Lower leg skin (tissue), 4 donors: ENCODE results near the gene GALNT11. TPM values are rescaled to one million over a fixed set of nuclear protein-coding genes. Genes with fewer than 3 reads are reported as not detected.
"Not testable (repeated sequence)": the region's sequence is repeated elsewhere in the genome, so short reads cannot be mapped to it uniquely, and the experiment has no call there.

ENCODE experiments used
- DNase-seq, 2 donors: peaks; one replicate each; pipeline ENCODE4 v3.0.0-alpha.2; 2019; ENCODE audit warnings: low spot score in 2 of 2
- H3K4me3 ChIP-seq: fragments of 200-600 bp; sonication (generic); 2 replicates; pipeline ENCODE4 v1.5.1; 2017; ENCODE audit warnings: mild to moderate bottlenecking, low read depth; ENCODE audit not compliant: poor library complexity, severe bottlenecking
- CTCF ChIP-seq, 3 donors: fragments of 450-650 bp; IDR thresholded peaks; one replicate each; pipeline ENCODE4 v1.5.1; 2016; ENCODE audit warnings: antibody characterized with exemption in 3 of 3, mild to moderate bottlenecking in 3 of 3, moderate library complexity in 2 of 3
- POLR2A ChIP-seq, 2 donors: fragments of 450-650 bp; IDR thresholded peaks; one replicate each; pipeline ENCODE4 v1.6.1; 2016 to 2017; ENCODE audit warnings: antibody characterized with exemption in 2 of 2, mild to moderate bottlenecking in 1 of 2, moderate library complexity in 1 of 2
- WGBS, 2 donors: methylation state at CpG; one replicate each; pipeline ENCODE4 v1.1.5; 2018; 5-methylcytosine and 5-hydroxymethylcytosine counted together
- intact Hi-C: fragments of 100-400 bp; cut with DNase I; formaldehyde crosslinking; loops from one replicate; pipeline ENCODE4 v1.15.0; 2023; ENCODE audit warnings: low total_unique reads
- total RNA-seq, 4 donors: library from RNA; depleted of rRNA; stranded (reverse); fragments of >200 nt; gene quantifications; one replicate each; pipeline ENCODE4 v1.1.0, GENCODE V29; 2016

GALNT11 gene
- total RNA-seq, 4 donors from 2014 or later, result 38.9 to 62.6 (median 45.3) TPM

- H3K4me3 ChIP-seq, result no peak overlapping the region
- intact Hi-C loops, result no loop called here
- no peak for DNase-seq
- TF ChIP-seq POLR2A (IDR thresholded peaks at IDR 0.05), result no peak
- no peak for TF ChIP-seq CTCF (IDR thresholded peaks at IDR 0.05)
- WGBS, 2 donors, result 78 to 93% methylated on average over 6 of the region's 6 CpGs
These were observed 52.6 kb downstream of the GALNT11 start for GRCh38 chr7:152078025-152078424.

- WGBS, 2 donors, result 79 to 86% methylated on average over 3 of the region's 3 CpGs
- intact Hi-C loops, result no loop called here
- H3K4me3 ChIP-seq, result no peak overlapping the region
- TF ChIP-seq CTCF (IDR thresholded peaks at IDR 0.05) (no peak), POLR2A (IDR thresholded peaks at IDR 0.05) (no peak)
- no peak for DNase-seq
These were observed 53.3 kb downstream of the GALNT11 start for GRCh38 chr7:152078786-152079185.

- intact Hi-C loops, result no loop called here
- no peak overlapping the region for H3K4me3 ChIP-seq
- no peak for TF ChIP-seq POLR2A (IDR thresholded peaks at IDR 0.05)
- no peak for TF ChIP-seq CTCF (IDR thresholded peaks at IDR 0.05)
- WGBS, 2 donors, result 46 to 55% methylated on average over 4 of the region's 4 CpGs
- DNase-seq, result no peak
These were observed 55.6 kb downstream of the GALNT11 start for GRCh38 chr7:152081088-152081487.

GRCh38 chr7:152082073-152082721 lies 56.7 kb downstream of the GALNT11 start:
- WGBS, 2 donors, result 74 to 77% methylated on average over 6 of the region's 6 CpGs

GRCh38 chr7:152085131-152085530 lies 59.7 kb downstream of the GALNT11 start:
- no peak overlapping the region for H3K4me3 ChIP-seq
- no peak for TF ChIP-seq CTCF (IDR thresholded peaks at IDR 0.05)
- no peak for TF ChIP-seq POLR2A (IDR thresholded peaks at IDR 0.05)
- 92 to 93% methylated on average over 3 of the region's 3 CpGs for WGBS, 2 donors
- no peak for DNase-seq
- intact Hi-C loops, result no loop called here

More at GRCh38 chr7:152082073-152082721, 56.7 kb downstream of the GALNT11 start:
- DNase-seq, H3K4me3 ChIP-seq, intact Hi-C loops: not testable (repeated sequence)

GRCh38 chr7:152086513-152086912 lies 61.0 kb downstream of the GALNT11 start:
- intact Hi-C loops, result no loop called here
- WGBS, 2 donors, result 41 to 46% methylated on average over 1 of the region's 1 CpG
- no peak for DNase-seq
- no peak for TF ChIP-seq CTCF (IDR thresholded peaks at IDR 0.05)
- TF ChIP-seq POLR2A (IDR thresholded peaks at IDR 0.05), result no peak
- H3K4me3 ChIP-seq, result no peak overlapping the region
